NCI-H2081 (cell line): ENCODE measurements around the gene POLDIP2.

Source experiments
- DNase-seq, 2 experiments: peaks; one replicate each; lab custom pipeline; 2025; lab: John Stamatoyannopoulos, UW

Gene POLDIP2

GRCh38 chr17:28317099-28317965, 40.0 kb downstream of the POLDIP2 start:
- no peak for DNase-seq

DNA sequence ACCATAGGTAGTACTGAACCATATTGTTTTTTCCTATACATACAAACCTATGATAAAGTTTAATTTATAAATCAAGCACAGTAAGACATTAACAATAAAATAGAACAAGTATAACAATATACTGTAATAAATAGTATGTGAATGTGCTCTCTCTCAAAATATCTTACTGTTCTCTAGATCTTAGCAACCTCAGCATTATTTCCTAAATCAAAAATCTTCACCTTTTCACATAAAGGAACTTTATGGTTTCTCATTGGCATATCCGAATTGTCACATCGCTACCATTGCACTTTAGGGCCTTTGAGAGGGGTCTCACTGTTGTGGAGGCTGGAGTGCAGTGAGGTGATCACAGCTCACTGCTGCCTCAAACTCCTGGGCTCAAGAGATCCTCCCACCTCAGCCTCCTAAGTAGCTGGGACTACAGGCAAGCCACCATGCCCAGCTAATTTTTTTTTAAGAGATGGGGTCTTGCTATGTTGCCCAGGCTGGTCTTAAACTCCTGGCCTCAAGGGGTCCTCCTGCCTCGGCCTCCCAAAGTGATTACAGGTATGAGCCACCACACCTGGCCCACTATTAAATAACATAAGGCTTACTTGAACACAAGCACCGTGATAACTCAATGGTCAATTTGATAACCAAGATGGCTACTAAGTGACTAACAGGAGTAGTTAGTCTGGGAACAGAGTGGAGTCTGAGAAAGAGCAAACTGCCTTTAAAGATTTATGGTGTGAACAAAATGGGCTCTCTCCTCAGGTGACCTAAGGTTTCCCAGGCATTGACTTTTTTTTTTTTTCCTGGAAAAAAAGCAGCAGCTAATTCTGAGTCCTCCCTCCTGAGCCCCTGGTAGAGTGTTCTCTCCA, 41.3 kb downstream of the POLDIP2 start:
- no peak for DNase-seq

DNA sequence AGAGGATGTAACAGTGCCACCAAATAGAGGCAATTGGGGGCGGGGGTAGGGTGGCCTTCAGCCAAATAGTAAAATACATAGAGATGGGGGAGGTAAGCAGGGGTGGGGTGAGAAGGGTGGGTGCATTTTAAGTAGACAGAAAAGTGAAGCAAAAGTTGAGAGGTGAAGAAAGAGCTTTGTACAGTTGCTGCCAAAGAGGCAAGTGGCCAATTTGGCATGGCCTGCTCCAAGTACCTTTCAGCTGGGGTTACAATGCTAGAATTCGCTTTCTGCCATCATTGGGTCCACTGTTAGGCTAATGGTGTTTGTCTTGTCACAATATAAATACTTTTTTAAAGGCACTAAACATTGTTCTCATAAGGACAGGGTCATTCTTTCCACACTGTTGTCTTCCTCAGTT, 43.5 kb downstream of the POLDIP2 start:
- DNase-seq = no peak

DNA sequence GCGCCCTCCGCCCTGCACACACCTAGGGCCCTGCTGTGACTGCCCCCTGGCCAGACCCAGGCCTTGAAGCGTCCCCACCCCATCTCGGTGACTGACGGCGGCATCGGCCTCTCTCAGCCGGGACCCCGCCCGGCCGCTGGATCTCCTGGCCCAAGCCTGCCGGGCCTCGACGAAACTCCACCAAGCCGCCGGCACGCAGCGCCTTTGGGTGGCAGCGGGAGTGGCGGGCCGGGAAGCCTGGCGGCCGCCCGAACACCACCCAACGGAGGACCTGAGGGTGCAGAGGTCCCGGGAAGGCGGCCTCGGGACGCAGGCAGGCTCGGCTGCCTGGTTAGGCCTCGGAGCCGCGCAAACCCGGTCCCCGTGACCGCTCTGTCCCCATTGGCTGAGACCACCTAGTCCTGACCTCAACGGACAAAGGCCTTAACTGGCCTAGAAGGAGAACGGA, 50.3 kb downstream of the POLDIP2 start:
- DNase-seq = no peak

GRCh38 chr17:28298449-28298848, 58.9 kb downstream of the POLDIP2 start:
- DNase-seq = no peak
